Neural progenitor cell (in vitro differentiated cells): ENCODE data around the gene BAAT. TPM values are rescaled to one million over a fixed set of nuclear protein-coding genes. Genes with fewer than 3 reads are reported as not detected.

Source experiments
- DNase-seq: peaks from one replicate; pipeline ENCODE4 v3.0.0-alpha.2; 2016; ENCODE audit warnings: low spot score
- H2AFZ ChIP-seq: fragments of 200-600 bp; sonication (generic); replicated peaks from 2 replicates; pipeline ENCODE4 v1.6.1; 2016; ENCODE audit warnings: antibody characterized with exemption
- H3F3A ChIP-seq: fragments of 200-600 bp; sonication (generic); 2 replicates; pipeline ENCODE4 v1.6.1; 2016; ENCODE audit warnings: antibody characterized with exemption, low read depth
- H3K27ac ChIP-seq: fragments of 200-600 bp; sonication (generic); 2 replicates; pipeline ENCODE4 v1.5.1; 2016; ENCODE audit warnings: mild to moderate bottlenecking
- H3K27me3 ChIP-seq: fragments of 200-600 bp; sonication (generic); 2 replicates; pipeline ENCODE4 v1.6.1; 2016; ENCODE audit warnings: mild to moderate bottlenecking, moderate library complexity
- H3K36me3 ChIP-seq: fragments of 200-600 bp; sonication (generic); 2 replicates; pipeline ENCODE4 v1.5.1; 2016
- H3K4me1 ChIP-seq: fragments of 200-600 bp; sonication (generic); 2 replicates; pipeline ENCODE4 v1.6.1; 2016; ENCODE audit warnings: mixed run types
- H3K4me2 ChIP-seq: fragments of 200-600 bp; sonication (generic); 2 replicates; pipeline ENCODE4 v1.6.1; 2016
- H3K4me3 ChIP-seq: fragments of 200-600 bp; sonication (generic); 2 replicates; pipeline ENCODE4 v1.5.1; 2016
- H3K79me2 ChIP-seq: fragments of 200-600 bp; sonication (generic); 2 replicates; pipeline ENCODE4 v1.6.1; 2016; ENCODE audit warnings: low read depth
- H3K9ac ChIP-seq: fragments of 200-600 bp; sonication (generic); 2 replicates; pipeline ENCODE4 v1.6.1; 2016
- H3K9me3 ChIP-seq: fragments of 200-600 bp; sonication (generic); 2 replicates; pipeline ENCODE4 v1.5.1; 2016; ENCODE audit warnings: low read depth
- H4K20me1 ChIP-seq: fragments of 200-600 bp; sonication (generic); 2 replicates; pipeline ENCODE4 v1.6.1; 2016; ENCODE audit warnings: low read depth
- H3K27ac Mint-ChIP-seq: 3 replicates; pipeline ENCODE4 v1.8.0; 2021; ENCODE audit warnings: mixed read lengths
- H3K27me3 Mint-ChIP-seq: 2 replicates; pipeline ENCODE4 v1.8.0; 2022; ENCODE audit warnings: low read depth, mild to moderate bottlenecking, inconsistent platforms, moderate library complexity, mixed read lengths; ENCODE audit not compliant: insufficient read depth
- H3K36me3 Mint-ChIP-seq: 3 replicates; pipeline ENCODE4 v1.8.0; 2021; ENCODE audit warnings: mixed read lengths
- H3K4me1 Mint-ChIP-seq: 3 replicates; pipeline ENCODE4 v1.8.0; 2021; ENCODE audit warnings: mixed read lengths
- H3K4me3 Mint-ChIP-seq: 3 replicates; pipeline ENCODE4 v1.8.0; 2021; ENCODE audit warnings: mild to moderate bottlenecking, moderate library complexity, mixed read lengths
- H3K9me3 Mint-ChIP-seq: 3 replicates; pipeline ENCODE4 v1.8.0; 2020; ENCODE audit warnings: mixed read lengths
- EZH2 ChIP-seq: fragments of 200-600 bp; sonication (generic); IDR thresholded peaks from 2 replicates; pipeline ENCODE4 v1.6.1; 2017; ENCODE audit warnings: antibody characterized with exemption, mild to moderate bottlenecking, moderate library complexity
- EZH2phosphoT487 ChIP-seq: fragments of 200-600 bp; sonication (generic); IDR thresholded peaks from 2 replicates; pipeline ENCODE4 v1.6.1; 2017; ENCODE audit warnings: antibody characterized with exemption
- small RNA-seq: library from RNA; depleted of rRNA; stranded (forward); fragments of <200 nt; gene quantifications from one replicate; pipeline ENCODE3, GENCODE V24; 2015
- total RNA-seq: library from RNA; depleted of rRNA; stranded (reverse); fragments of >200 nt; gene quantifications from 2 replicates; pipeline ENCODE4 v1.2.3, GENCODE V29; 2015; ENCODE audit warnings: low replicate concordance
- TF ChIP-seq, protein P1 (sequence below): fragments of 200-600 bp; sonication (generic); IDR thresholded peaks from 2 replicates; pipeline ENCODE4 v1.5.1; 2017; ENCODE audit warnings: antibody characterized with exemption, mild to moderate bottlenecking

Gene BAAT
- total RNA-seq, 1 donor from 2014 or later = 0.09 TPM

DNA sequence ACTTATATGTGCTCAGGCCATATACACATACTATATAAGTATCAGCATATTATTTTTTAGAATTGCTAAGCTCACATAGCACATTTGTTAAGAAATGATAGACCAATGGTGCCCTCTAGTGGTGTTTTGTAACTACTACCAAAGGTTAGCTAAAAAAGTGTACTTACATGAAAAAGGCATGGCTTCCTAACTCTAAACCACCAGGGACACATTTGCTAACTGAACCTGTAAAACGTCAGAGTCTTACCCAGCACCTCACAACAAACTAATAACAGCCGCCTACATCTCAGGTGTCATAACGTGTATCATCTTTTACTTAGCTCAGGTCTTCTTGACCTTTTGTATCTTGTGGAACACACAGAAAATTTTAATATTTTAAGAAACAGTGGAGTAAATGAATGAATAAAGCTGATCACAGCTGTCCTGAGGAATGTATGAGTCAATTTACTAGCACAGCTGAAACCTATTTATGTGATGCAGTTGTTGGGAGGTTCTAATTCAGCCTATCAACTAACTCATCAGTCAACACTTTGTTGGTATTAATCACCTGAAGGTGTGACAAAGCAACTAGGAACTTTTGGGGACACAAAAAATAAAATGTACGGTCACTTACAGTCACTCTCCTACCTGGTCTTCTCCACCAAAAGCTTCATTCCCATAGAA, 72.9 kb downstream of the BAAT start:
- Histone ChIP-seq H3F3A (no peaks in the 10 kb centered on the region), H3K27ac (no peak overlapping the region), H3K36me3 (no peaks in the 10 kb centered on the region), H2AFZ (peak overlapping the region; percentile 4), H3K27me3 (no peaks in the 10 kb centered on the region), H3K9me3 (no peaks in the 10 kb centered on the region), H3K4me3 (no peak overlapping the region), H4K20me1 (no peaks in the 10 kb centered on the region), H3K79me2 (no peaks in the 10 kb centered on the region), H3K4me1 (no peaks in the 10 kb centered on the region), H3K4me2 (no peak overlapping the region), H3K9ac (no peak overlapping the region)
- Mint-ChIP-seq H3K27me3 (no peaks in the 10 kb centered on the region), H3K4me3 (no peak overlapping the region), H3K9me3 (no peaks in the 10 kb centered on the region), H3K36me3 (no peaks in the 10 kb centered on the region), H3K27ac (no peak overlapping the region), H3K4me1 (no peaks in the 10 kb centered on the region)
- TF ChIP-seq, protein P1, sequence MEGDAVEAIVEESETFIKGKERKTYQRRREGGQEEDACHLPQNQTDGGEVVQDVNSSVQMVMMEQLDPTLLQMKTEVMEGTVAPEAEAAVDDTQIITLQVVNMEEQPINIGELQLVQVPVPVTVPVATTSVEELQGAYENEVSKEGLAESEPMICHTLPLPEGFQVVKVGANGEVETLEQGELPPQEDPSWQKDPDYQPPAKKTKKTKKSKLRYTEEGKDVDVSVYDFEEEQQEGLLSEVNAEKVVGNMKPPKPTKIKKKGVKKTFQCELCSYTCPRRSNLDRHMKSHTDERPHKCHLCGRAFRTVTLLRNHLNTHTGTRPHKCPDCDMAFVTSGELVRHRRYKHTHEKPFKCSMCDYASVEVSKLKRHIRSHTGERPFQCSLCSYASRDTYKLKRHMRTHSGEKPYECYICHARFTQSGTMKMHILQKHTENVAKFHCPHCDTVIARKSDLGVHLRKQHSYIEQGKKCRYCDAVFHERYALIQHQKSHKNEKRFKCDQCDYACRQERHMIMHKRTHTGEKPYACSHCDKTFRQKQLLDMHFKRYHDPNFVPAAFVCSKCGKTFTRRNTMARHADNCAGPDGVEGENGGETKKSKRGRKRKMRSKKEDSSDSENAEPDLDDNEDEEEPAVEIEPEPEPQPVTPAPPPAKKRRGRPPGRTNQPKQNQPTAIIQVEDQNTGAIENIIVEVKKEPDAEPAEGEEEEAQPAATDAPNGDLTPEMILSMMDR = peak; percentile 85
- no peak for TF ChIP-seq EZH2
- TF ChIP-seq EZH2phosphoT487 = no peak
- DNase-seq = peak; percentile 89

DNA sequence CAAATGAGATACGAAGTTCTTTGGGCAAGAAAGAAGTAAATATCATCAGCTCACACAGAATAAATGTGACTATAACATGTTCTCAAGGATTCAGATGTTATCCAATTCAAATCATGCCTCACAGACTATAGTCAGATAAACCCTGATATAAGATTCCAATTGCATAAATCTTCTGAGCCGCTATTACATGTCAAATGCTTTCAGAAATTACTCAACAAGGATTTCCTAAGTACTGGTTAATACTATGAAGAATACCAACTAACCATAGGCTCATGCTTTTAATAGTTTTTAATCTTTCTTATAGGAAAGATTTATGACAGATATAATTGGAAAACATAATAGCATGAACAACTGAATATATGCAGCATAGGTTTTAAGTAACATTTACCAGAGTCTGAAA, 73.6 kb downstream of the BAAT start:
- H3K9ac ChIP-seq = no peak overlapping the region
- H4K20me1 ChIP-seq = no peaks in the 10 kb centered on the region
- no peak overlapping the region for H3K27ac ChIP-seq
- no peaks in the 10 kb centered on the region for H3K4me1 ChIP-seq
- no peak overlapping the region for H3K4me3 ChIP-seq
- Mint-ChIP-seq H3K4me3 (no peak overlapping the region), H3K27ac (no peak overlapping the region), H3K9me3 (no peaks in the 10 kb centered on the region), H3K36me3 (no peaks in the 10 kb centered on the region), H3K27me3 (no peaks in the 10 kb centered on the region), H3K4me1 (no peaks in the 10 kb centered on the region)
- no peaks in the 10 kb centered on the region for H3K36me3 ChIP-seq
- H3F3A ChIP-seq = no peaks in the 10 kb centered on the region
- H3K27me3 ChIP-seq = no peaks in the 10 kb centered on the region
- DNase-seq = no peak
- no peak overlapping the region for H2AFZ ChIP-seq
- H3K9me3 ChIP-seq = no peaks in the 10 kb centered on the region
- no peak overlapping the region for H3K4me2 ChIP-seq
- no peaks in the 10 kb centered on the region for H3K79me2 ChIP-seq
- TF ChIP-seq, protein P1 = no peak
- TF ChIP-seq EZH2phosphoT487 (no peak), EZH2 (no peak)

Small RNA genes within 50 kb of the gene (small RNA-seq; reads per million reads assigned to genes)
- not detected for gene RF00322

Other genes starting within 250 kb of the BAAT start
- 28.2 and 42.7 TPM in 2 replicates for gene MRPL50, start 13.6 kb upstream of the BAAT start, total RNA-seq
- gene ZNF189, start 13.8 kb upstream of the BAAT start, total RNA-seq = 25.9 and 40.2 TPM in 2 replicates
- not detected in 2 replicates for gene ALDOB, start 50.8 kb upstream of the BAAT start, total RNA-seq
- 32.2 and 37.0 TPM in 2 replicates for gene RNF20, start 148.8 kb upstream of the BAAT start, total RNA-seq
- gene PPP3R2, start 210.0 kb upstream of the BAAT start, total RNA-seq = not detected in 2 replicates